ENCODE results near the gene SLC25A29.
"Not testable (repeated sequence)": the region's sequence is repeated elsewhere in the genome, so short reads cannot be mapped to it uniquely, and the experiment has no call there.

Gene SLC25A29

DNA sequence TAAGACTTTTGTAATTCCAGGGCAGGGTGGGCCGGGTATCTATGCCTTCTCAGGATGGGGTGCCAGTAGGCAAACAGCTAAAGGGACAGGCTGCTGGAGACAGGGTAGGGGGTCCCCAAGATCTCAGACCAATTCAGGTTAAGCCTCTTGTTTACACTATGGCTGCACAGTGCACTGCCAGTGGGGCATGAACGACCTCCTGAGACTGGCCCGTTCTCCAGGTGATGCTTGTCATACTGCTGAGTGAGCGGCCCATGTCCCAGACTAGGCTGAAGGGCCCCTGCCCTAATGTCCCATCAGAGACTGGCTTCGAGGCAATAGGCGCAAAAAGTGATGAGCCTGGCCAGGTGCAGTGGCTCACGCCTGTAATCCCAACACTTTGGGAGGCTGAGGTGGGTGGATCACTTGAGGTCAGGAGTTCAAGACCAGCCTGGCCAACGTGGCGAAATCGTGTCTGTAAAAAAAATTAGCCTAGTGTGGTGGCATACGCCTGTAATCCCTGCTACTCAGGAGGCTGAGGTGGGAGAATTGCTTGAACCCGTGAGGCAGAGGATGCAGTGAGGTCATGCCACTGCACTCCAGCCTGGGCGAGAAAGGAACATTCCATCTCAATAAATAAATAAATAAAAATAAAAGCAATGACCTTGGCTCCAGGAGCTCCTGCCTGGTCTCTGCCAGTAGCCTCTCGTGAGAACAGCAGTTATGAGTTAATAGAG lies 12.6 kb downstream of the SLC25A29 start:
- no peak for DNase-seq (ENCODE audit: low spot score)

DNA sequence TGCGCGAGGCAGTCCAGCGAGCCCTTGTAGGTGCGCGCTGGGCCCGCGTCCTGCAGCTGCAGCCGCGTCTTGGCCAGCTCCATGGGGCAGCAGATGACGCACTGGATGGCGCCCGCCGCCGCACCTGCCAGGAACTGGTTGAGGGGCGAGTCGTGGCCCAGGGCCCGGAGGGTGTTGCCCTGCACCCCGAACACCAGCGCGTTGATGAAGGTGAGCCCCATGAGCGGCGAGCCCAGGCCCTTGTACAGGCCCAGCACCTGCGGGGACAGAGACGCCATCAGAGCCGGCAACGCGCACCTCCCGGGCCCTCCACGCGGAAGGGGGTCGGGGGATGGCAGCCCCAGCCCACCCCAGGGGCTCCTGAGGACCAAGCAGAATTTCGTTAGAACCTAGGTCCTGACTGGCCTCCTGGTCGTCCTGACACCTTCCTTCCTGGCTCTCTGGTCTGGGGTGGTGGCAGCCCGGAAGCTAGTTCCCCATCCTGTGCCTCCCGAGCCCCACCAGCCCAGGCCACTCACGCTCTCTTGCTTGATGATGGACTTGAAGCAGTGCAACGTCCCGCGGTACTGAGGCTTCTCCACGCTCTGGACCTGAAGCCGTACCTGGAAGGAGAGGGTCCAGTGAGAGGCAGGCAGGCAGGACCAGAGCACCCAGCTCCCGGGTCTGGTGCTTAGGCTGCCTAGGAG lies 13.3 kb downstream of the SLC25A29 start:
- DNase-seq (ENCODE audit: low spot score): no peak

DNA sequence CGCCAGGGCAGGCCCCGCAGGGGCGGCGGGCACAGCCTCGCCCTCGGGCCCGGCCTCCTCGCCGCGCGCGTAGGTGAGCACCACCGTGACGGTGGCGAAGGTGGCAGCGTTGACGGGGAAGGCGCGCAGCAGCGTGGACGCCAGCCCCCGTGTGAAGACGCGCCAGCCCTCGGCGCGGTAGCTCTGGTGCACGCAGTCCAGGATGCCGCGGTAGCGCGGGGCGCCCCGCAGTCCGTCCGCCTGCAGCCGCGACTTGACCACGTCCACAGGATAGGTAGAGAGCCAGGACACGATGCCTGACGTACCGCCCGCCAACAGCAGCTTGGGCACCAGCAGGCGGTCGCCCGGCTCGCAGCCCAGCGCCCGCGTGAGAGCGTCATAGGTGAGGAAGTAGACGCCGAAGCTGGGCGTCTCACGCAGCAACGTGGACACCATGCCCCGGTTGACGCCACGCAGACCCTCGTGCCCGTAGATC lies 13.9 kb downstream of the SLC25A29 start:
- no peak for DNase-seq (ENCODE audit: low spot score)

DNA sequence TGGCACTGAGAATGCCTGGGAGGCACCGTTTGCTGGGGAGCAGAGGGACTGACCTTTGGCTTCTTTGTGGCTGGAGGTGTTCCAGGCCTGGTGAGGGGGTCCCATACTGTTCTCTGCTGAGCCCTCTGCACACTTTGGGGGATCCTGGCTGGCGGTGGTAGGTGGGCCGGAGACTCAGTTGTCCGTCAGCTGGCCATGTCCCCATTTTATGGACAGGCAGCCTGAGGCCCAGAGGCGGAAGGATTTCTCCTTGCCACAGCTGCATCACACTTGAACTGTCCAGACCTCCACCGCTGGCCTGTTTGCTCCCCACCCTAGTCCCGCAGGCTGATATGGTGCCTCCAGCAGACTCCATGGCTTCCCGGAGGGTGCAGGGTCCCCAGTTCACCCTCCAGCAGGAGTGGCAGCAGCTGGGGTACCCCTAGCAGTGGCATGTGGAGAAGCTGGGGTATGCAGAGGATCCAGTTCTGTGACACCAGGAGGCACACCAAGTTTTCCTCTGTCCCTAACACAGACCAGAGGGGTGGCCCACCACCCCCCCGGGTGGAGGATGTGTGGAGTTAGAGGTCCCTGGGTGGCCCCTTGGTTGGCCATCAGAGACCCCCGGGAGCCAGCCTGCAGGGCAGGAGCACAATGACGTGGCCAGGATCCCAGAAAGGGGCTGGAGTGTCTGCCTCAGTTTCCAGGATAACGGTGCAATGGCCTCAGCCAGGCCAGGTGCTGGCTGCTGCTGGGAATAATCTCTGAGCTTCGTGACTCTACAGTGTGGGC lies 14.8 kb downstream of the SLC25A29 start:
- no peak for DNase-seq (ENCODE audit: low spot score)

DNA sequence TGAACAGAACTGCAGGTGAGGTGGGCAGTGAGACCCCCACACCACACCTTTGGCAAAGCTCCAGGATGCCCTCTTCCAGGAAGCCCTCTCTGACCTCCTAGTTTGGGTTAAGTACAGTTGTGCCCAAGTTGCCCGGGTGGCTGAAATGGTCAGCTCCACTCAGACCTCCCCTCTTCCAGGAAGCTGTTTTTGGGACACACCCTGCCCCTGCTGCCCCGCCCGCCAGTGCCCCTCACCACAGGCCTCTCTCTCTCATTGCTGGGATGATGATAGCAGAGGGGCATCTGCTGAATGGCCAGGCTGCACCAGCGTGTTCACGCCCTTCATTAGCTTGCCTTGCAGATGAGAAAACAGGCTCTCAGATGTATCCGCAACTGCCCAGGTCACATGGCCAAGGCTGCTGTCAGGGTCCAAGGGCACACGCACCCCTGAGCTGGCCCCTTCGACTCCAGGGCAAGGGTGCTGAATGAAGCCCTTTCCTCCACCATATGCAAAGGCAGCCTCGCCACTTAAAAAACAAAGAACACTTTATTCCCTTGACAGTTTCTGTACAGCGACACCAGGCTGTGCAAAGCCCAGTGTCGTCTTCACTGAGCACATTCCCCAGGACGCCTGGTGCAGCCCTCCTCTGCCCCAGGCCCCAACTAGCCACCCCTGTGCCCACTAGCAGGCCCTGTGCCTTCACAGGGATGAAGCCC lies 15.5 kb downstream of the SLC25A29 start:
- no peak for DNase-seq (ENCODE audit: low spot score)

DNA sequence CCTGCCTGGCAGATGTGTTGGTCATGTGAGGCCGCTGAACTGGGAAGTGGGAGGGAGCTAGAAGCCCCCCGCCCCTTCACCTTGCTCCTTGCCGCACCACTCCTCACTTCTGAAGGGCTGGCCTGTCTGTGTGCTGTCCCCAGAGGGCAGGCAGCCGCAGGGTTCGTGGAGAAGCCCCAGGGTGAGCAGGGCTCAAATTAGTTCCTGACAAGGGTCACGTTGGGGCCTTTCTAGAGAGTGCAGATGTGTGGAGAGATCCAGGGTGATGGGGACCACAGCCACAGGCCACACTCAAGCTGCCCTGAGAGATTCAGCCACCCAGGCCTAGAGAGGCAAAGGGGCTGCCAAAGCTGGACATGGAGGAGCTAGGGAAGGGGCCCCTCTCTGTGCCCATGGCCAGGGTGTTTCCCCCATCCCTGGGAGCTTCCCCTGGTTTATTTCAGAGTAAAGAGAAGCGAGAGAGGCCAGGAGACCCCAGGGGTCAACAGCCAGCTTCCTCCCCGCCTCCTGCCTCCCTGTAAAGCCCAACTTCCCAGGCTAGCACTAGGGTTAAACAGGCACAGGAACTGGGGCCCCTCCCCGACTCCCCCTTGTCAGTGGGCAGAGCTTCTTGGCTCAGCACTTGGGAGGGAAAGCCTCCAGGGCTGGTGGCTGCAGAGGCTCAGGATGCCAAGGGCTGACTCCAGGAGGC lies 16.2 kb downstream of the SLC25A29 start:
- no peak for DNase-seq (ENCODE audit: low spot score)

DNA sequence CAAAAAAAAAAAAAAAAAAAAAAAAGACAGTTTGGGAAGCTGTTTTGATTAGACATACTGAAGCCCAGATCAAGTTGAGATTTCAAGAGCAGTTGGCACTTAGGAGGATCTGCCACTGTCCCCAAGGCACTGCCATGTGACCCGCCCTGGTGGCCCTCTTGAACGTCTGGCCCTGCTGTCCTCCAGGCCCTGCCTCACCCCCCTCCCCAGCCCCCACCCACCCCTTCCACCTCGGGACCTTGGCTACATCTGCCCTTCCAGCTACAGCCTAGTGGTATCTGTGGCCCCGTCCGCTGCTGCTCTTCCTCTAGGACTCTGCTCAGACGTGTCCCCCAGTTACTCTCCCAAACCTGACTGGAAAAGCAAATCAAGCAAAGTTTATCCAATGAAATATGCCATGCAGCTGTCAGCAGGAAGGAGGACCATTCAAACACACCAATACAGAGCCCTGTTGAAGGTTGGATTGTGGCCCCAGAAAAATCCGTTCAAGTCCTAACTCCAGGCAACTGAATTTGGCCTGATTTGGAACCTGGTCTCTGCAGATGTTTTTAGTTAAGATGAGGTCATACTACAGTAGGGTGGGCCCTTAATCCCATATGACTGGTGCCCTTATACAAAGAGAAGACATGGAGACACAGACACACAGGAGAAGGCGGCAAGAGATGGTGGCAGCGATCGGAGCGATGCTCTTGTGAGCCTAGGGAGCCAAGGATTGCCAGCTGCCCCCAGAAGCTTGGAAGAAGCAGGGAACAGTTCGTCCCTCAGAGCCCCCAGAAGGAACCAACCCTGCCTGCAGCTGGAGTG lies 17.7 kb downstream of the SLC25A29 start:
- no peak for DNase-seq (ENCODE audit: low spot score)

DNA sequence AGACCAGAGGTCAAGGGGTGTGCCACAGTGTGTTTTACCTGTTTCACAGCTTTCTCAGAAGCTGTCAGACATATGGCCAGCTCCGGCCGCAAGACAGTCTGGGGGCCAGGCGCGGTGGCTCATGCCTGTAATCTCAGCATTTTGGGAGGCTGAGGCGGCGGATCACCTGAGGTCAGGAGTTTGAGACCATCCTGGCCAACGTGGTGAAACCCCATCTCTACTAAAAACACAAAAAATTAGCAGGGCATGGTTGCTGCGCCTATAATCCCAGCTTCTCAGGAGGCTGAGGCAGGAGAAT lies 18.3 kb downstream of the SLC25A29 start:
- not testable (repeated sequence) for DNase-seq (ENCODE audit: low spot score)

DNA sequence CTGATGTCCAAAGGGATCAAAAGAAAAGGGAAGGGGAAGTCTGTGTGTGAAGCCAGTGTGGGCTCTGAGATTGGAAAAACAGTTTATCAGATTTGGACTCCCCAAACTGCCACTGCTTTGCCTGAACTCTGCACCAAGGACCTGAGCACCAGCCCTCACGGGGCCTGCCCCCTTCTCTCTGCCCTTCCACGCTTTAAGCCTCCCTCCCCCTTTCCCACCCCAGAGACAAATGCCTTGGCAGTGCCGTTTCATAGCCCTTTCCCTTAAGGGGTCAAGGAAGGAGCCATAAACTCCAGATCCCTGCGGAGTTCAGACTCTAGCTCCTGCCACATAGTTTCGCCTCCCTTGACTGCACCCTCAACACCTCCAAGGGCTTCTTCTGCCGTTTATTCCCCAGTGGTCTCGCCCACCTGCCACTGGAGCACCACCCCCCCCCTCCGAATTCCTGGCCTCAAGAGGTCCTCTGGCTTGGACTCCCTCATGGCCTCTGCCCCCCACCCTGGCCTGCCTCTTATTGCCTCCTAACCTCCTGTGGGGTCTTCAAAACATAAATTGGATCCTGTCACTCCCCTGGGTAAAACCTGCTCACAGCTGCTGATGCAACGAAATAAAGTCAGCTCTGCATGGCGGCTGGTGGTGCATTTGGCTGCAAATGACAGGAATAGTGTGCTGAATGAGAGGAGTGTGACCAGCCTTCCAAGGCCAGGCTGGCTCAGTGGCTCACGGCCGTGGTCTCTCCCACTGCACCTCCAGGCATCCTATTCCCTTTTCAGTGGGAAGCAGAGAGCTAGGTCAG lies 18.8 kb downstream of the SLC25A29 start:
- no peak for DNase-seq (ENCODE audit: low spot score)

DNA sequence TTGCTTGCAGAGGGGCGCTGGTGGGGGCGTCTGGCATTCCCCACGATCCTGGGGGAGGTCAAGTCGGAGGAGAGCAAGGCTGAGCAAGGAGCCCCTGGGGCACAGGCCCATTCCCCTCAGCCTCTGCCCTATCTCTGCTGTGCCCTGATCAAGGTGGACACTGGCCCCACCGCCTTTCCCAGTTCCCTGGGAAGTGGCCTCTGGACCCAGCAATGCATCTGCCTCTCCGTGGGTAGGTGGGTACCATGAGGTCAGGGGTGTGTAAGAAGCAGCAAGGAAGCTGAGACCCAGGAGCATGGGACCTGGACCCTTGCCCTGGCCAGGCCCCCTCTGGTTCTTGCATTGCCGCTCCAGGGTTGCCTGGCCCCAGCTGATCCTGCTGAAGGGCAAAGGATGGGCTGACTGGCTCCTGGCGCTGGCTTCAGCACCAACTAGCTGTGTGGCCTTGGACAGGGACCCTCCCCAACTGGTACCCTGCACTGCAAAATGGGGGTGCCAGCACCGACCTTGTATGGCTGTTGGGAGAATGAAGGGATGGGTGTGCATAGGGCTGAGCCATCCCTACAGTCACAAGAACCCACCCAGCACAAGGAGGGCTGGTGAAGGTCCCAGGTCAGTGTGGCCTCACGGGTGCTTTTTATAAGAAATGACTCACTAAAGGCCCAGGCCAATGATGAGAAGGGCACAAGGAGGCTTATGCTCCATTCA lies 19.6 kb downstream of the SLC25A29 start:
- DNase-seq (ENCODE audit: low spot score): no peak

DNA sequence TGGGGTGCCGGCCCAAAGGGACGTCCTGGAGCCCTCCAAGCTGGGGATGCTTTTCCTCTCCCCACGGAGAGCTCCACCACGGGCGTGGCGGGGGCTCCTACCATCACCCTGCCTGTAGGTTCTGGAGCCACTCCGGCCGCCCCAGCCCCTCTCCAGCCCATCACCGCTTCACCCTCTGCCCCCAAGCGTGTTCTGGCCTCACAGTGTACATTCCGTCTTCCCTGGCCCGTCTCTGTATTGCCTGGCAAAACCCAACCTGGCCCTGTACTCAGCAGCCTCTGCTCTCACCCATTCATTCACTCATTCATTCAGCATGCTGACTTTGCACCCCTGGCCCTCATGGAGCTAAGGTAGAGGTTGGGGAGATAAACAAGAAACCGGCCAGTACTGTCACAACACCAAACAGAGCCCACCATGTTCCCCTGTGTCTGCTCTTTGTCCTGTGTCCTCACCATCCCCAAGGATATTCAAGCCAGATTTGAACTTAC lies 20.3 kb downstream of the SLC25A29 start:
- no peak for DNase-seq (ENCODE audit: low spot score)

DNA sequence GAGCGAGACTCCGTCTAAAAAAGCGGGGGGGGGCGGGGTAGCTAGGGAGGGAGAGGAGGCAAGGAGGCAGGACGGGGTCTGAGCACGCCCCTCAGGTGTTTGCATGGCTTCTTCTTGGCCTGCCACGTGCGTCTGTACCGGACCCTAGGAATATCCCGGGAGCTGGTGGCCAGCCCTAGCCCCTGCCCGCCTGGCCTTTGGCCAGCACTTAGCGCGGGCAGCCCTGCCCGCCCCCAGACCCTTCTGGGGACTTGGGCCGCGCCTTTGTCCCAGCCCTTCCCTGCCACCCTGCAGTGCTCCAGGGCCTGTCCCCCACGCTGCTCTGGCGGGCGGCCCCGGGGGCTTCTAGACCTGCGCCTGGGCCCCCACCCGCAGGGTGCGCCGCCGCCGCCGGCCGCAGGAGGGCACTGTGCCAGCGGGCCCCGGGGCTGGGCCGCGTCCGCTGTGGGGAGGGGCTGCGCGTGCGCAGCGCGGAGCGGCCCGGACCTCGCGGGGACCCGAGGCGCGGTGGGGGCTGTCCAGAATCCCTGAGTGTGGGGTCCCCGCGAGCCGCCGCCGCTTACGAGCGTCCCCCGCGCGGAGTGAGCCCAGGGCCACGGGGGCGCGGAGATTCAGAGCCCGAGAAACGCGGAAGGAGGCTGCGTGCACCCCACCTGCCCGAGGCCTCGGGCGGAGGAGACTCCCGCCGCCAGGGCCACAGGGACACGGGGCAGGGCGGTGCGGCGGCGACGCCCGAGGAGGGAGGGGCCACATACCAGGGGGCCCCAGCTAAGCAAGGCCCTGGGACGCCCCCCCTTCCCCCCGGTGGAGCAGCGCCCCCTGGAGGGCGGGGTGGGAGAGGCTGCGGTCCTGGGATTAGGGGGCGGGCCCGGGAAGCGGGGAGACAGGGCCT lies 21.0 kb downstream of the SLC25A29 start:
- peak; percentile 98 for DNase-seq (ENCODE audit: low spot score)

DNA sequence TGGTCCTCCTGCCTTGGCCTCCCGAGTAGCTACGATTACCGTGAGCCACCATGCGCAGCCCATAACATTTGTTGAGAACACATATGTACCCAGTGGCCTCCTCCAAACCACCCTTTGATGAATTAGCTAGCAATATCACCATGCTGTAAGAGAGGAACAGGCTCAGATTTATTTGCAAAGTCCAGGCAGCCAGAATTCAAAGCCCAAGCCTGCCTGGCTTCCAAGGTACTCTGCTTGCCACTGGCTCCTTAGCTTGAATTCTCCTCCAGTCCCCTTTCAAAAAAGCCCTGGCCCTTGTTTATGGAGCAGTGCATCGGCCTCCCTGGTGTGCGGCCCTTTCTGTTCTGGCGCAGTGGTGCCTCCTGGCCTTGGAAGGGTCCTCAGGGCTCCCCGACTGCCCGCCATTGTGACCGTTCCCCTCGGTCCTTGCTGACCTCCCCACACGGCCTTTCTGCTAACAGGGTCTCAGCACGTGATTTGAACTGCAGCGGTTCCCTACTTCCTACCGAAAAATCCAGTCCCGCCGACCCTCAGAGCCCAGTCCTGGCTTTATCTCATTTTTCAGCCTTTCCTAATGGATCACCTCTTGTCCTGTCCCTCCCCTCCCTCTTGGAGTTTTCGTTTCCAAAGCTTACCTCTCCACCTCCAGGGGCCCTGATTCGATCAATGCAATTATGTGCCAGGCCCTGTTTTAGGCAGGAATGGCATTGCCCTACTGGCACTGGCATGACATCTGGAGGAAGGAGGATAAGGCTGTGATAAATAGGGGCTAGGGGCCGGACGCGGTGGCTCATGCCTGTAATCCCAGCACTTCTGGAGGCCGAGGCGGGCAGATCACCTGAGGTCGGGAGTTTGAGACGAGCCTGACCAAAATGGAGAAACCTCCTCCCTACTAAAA lies 22.0 kb downstream of the SLC25A29 start:
- no peak for DNase-seq (ENCODE audit: low spot score)

DNA sequence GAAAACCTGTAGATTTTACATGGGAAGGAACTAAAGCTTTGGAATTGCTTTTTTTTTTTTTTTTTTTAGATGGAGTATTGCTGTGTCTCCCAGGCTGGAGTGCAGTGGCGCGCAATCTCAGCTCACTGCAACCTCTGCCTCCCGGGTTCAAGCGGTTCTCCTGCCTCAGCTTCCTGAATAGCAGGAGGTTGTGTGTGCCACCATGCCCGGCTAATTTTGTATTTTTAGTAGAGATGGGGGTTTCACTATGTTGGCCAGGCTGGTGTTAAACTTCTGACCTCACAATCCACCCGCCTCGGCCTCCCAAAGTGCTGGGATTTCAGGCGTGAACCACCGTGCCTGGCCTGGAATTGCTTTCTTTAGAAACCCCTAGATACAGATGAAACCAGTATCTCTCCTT lies 22.8 kb downstream of the SLC25A29 start:
- not testable (repeated sequence) for DNase-seq (ENCODE audit: low spot score)

DNA sequence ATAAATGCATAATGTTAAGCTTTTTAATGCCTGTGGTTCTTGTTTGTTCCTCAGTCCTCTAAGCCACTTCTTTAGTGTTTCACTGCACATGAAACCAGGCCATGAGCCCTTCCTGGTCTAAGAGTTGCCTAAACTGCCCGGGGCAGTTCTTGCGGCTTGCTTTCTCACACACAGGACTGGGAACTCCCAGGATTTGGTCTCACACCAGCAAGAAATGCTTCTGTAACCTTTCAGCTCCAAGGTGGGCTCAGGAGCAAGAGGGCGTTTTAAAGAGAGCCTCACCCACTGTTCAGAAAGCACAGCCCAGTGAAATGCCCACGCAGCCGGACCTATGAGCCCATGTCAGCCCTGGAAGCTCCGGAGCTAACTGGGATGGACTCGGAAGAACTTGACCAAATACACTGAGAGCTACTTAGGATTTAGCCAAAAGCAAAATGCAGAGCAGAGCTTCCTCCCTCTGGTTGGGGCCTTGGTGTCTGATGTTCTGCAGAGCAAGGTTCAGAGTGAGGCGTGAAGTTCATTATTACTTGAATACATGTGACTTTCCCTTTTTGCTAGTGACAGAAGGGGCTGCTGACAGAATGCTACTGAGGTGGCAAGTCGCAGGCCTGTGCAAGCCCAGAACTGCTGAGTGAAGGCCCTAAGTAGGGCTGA lies 23.4 kb downstream of the SLC25A29 start:
- no peak for DNase-seq (ENCODE audit: low spot score)

DNA sequence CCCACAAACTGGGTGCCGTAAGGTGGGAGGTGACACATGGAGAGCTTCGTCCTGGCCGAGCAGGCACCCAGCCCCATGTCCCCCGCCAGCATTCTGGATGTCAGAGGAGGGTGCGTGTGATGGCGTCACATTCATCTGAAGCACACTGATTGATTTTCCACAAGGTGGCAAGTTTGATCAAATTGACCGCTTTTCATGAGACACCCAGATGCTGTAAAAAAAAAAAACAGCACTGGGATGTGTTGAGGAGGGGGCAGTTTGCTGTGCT lies 24.2 kb downstream of the SLC25A29 start:
- no peak for DNase-seq (ENCODE audit: low spot score)
